OCI-LY3 (cell line): Measurements from ENCODE around the gene KCNK7.

Experiments used
- H2AFZ ChIP-seq: fragments of 200-600, 300-600 bp; shearing (Covaris generic); 2 replicates; pipeline ENCODE4 v1.6.0; 2014; ENCODE audit warnings: antibody characterized with exemption, low read depth, low read length
- H3K27ac ChIP-seq: fragments of 200-600, 300-600 bp; sonication (generic); 2 replicates; pipeline ENCODE4 v1.5.1; 2014; ENCODE audit warnings: mild to moderate bottlenecking, low read length, moderate library complexity, mixed read lengths
- H3K27me3 ChIP-seq: fragments of 200-600, 300-600 bp; sonication (generic); 2 replicates; pipeline ENCODE4 v1.6.1; 2014; ENCODE audit warnings: low read depth, low read length, mixed read lengths
- H3K36me3 ChIP-seq: fragments of 200-600, 300-600 bp; sonication (generic); replicated peaks from 2 replicates; pipeline ENCODE3; 2014; ENCODE audit warnings: low read depth, low read length, mixed read lengths
- H3K4me1 ChIP-seq: fragments of 300-600, 200-600 bp; sonication (generic); 2 replicates; pipeline ENCODE4 v1.6.1; 2014; ENCODE audit warnings: low read length, mixed read lengths
- H3K4me2 ChIP-seq: fragments of 200-600, 300-600 bp; sonication (generic); 2 replicates; pipeline ENCODE4 v1.6.1; 2014; ENCODE audit warnings: low read length, mixed read lengths
- H3K4me3 ChIP-seq: fragments of 300-600, 200-600 bp; sonication (generic); 2 replicates; pipeline ENCODE4 v1.5.1; 2014; ENCODE audit warnings: antibody characterized with exemption, mild to moderate bottlenecking, low read length, moderate library complexity
- H3K79me2 ChIP-seq: fragments of 300-600, 200-600 bp; shearing (Covaris generic); 2 replicates; pipeline ENCODE4 v1.6.1; 2014; ENCODE audit warnings: mild to moderate bottlenecking, low read length, mixed read lengths
- H3K9ac ChIP-seq: fragments of 300-600, 200-600 bp; shearing (Covaris generic); 2 replicates; pipeline ENCODE4 v1.6.0; 2014; ENCODE audit warnings: mild to moderate bottlenecking, low read length, moderate library complexity
- H3K9me3 ChIP-seq: fragments of 200-600, 300-600 bp; shearing (Covaris generic); 2 replicates; pipeline ENCODE4 v1.6.1; 2014; ENCODE audit warnings: low read length, mixed read lengths; ENCODE audit not compliant: insufficient read depth
- H4K20me1 ChIP-seq: fragments of 200-600, 300-600 bp; sonication (generic); 2 replicates; pipeline ENCODE4 v1.6.1; 2016; ENCODE audit warnings: low read length, mixed read lengths; ENCODE audit not compliant: insufficient read depth
- CTCF ChIP-seq: fragments of 200-600, 300-600 bp; sonication (generic); IDR thresholded peaks from 2 replicates; pipeline ENCODE4 v1.5.1; 2014; ENCODE audit warnings: antibody characterized with exemption, low read length, low read depth
- EZH2phosphoT487 ChIP-seq: fragments of 200-600 bp; shearing (Covaris generic); IDR thresholded peaks from 2 replicates; pipeline ENCODE4 v1.6.1; 2018; ENCODE audit warnings: antibody characterized with exemption, mixed run types, low read depth

KCNK7 gene

GRCh38 chr11:65584723-65585171 is 10.9 kb downstream of the KCNK7 start:
- no peak overlapping the region for H3K4me3 ChIP-seq
- no peaks in the 10 kb centered on the region for H3K9me3 ChIP-seq
- H3K27me3 ChIP-seq = no peaks in the 10 kb centered on the region
- H3K79me2 ChIP-seq = no peaks in the 10 kb centered on the region
- H3K4me2 ChIP-seq = no peak overlapping the region
- H3K27ac ChIP-seq = no peak overlapping the region
- TF ChIP-seq EZH2phosphoT487 = no peak
- TF ChIP-seq CTCF = no peak
- H2AFZ ChIP-seq = no peak overlapping the region
- no peaks in the 10 kb centered on the region for H4K20me1 ChIP-seq
- peaks cover 39% of the 10 kb centered on the region for H3K4me1 ChIP-seq
- H3K36me3 ChIP-seq = peaks cover 24% of the 10 kb centered on the region
- no peak overlapping the region for H3K9ac ChIP-seq

GRCh38 chr11:65584106-65584505 is 11.5 kb downstream of the KCNK7 start:
- peaks cover 32% of the 10 kb centered on the region for H3K4me1 ChIP-seq
- H3K27me3 ChIP-seq = no peaks in the 10 kb centered on the region
- H3K4me2 ChIP-seq = no peak overlapping the region
- H3K4me3 ChIP-seq = no peak overlapping the region
- no peak overlapping the region for H3K27ac ChIP-seq
- no peaks in the 10 kb centered on the region for H3K79me2 ChIP-seq
- no peak overlapping the region for H3K9ac ChIP-seq
- H3K9me3 ChIP-seq = no peaks in the 10 kb centered on the region
- H2AFZ ChIP-seq = no peak overlapping the region
- TF ChIP-seq CTCF (no peak), EZH2phosphoT487 (no peak)
- peaks cover 24% of the 10 kb centered on the region for H3K36me3 ChIP-seq
- H4K20me1 ChIP-seq = no peaks in the 10 kb centered on the region

GRCh38 chr11:65583589-65583988 is 12.0 kb downstream of the KCNK7 start:
- Histone ChIP-seq H3K9ac (no peak overlapping the region), H3K27ac (no peak overlapping the region), H2AFZ (no peak overlapping the region), H3K79me2 (no peaks in the 10 kb centered on the region), H3K4me1 (peaks cover 27% of the 10 kb centered on the region), H3K4me3 (no peak overlapping the region), H3K27me3 (no peaks in the 10 kb centered on the region), H3K4me2 (no peak overlapping the region), H4K20me1 (no peaks in the 10 kb centered on the region), H3K36me3 (peaks cover 24% of the 10 kb centered on the region), H3K9me3 (no peaks in the 10 kb centered on the region)
- TF ChIP-seq CTCF = no peak
- TF ChIP-seq EZH2phosphoT487 = no peak

GRCh38 chr11:65581928-65582327 is 13.7 kb downstream of the KCNK7 start:
- no peaks in the 10 kb centered on the region for H3K9me3 ChIP-seq
- no peak overlapping the region for H3K4me2 ChIP-seq
- H3K27me3 ChIP-seq = no peaks in the 10 kb centered on the region
- H3K79me2 ChIP-seq = peaks cover 6% of the 10 kb centered on the region; the same call in 1 of the 2 replicates
- H2AFZ ChIP-seq = no peak overlapping the region
- no peak overlapping the region for H3K9ac ChIP-seq
- no peaks in the 10 kb centered on the region for H4K20me1 ChIP-seq
- H3K27ac ChIP-seq = no peak overlapping the region
- H3K4me1 ChIP-seq = peaks cover 22% of the 10 kb centered on the region
- no peak overlapping the region for H3K4me3 ChIP-seq
- H3K36me3 ChIP-seq = peaks cover 24% of the 10 kb centered on the region
- TF ChIP-seq CTCF = no peak
- TF ChIP-seq EZH2phosphoT487 = no peak
